Stimulated activated CD8-positive, alpha-beta memory T cell treated with anti-CD3 and anti-CD28 coated beads, Interleukin-2, amount 100 ng/mL, for 48 hours (primary cell): ENCODE data around the gene AHNAK.

ENCODE experiments used
- DNase-seq, 2 donors: peaks; one replicate each; pipeline ENCODE4 v3.0.0-alpha.2; 2020; ENCODE audit warnings: low read depth in 2 of 2

AHNAK gene

DNA sequence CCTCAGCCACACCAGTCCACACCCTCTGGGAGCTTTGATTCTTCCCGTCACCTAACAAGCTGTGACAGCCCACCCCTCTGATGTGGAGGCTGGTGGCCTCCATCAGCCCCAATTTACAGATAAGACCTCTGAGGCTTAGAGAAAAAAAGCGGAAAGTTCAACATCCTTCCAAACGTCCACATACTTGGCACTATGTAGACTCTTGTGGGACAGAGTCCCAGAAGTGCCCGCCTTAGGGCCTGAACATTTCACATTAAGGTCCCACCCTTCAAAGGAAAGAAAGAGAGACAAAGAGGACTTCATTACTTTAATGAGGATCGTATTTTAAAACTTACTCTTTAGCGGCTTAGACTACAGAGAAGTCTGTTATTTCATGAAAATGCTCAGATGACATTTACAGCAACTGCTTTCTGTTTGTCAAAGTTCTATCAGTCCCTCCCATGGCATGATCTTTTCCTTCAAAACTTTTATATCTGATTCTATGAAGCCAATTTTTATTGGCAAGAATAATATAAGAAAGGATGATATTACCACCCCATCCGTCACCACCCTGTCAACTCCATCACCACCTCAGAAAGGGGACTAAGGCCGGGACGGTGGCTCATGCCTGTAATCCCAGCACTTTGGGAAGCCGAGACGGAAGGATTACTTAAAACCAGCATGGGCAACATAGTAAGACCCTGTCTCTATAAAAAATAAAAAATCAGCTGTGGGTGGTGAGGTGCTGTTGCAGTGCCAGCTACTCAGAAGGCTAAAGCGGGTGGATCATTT lies 143.5 kb downstream of the AHNAK start:
- DNase-seq = no peak

DNA sequence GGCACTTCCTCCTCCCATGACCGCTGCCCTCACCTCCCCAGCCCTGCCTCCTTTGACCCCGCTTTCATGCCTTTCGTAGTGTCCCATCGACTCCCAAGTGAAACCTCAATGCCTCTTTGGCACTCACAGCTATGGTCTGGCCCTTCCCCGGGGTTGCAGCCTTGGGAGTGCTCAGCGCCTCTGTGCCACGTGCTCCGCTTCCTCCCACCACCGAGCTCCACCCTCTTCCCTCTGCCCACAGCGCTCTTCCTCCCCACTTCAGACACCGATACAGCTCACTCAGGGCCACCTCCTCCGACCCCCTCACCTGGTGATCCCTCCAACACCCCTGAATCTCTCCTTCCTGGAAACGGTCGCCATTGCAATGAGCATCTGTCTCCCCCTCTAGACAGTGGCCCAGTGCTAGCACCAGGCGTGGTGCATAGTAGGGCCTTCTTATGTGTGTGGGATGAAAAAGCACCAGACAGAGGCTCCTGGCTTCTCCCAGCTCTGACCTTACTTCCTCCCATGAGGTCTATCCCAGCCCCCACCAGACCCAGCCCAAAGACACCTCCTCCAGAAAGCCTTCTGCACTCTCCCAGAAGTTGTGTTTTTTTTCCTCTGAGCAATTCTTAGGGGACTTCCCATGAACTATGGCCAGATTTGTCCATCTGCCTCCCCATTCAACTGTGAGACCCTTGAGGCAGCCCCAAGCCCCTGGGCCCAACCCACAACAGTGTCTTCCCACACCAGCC lies 144.2 kb downstream of the AHNAK start:
- peak; percentile 11 to 32 for DNase-seq

DNA sequence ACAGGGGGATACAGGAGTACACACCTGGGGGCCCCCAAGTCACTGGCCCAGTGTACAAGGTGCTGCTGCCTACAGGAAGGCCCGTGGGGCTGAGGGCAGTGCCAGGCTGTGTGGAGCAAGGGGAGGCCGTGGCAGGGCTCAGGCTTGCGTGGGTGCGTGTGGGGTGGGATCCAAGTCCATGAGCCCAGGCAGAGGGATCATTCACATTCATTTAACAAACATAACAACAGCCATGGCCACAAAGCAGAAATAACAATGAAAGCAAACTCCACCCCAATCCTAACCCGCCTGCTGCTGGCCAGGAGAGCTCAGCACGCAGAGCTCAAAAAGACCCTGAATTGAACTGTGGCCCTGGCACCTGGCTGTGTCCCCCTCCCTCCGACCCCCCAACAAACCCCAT lies 144.8 kb downstream of the AHNAK start:
- DNase-seq = no peak

DNA sequence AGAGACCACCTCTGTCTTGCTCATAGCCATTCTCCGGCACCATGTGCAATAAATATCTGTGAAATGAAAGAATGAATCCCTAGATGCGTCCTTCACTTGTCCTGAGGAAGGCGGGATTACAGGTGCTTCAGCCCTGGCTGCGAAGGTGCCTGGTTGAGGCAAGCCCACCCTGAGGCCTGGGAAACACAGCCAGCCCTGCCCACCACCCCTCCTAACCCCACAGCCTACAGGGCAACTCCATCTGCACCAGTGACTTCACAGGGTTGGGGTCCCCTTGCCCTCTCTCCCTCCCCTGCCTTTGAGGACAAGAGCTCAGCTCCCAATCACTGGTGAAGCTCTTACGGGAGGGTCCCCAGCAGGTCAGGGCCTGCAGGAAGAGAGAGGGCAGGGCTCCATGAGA lies 145.2 kb downstream of the AHNAK start:
- no peak for DNase-seq

DNA sequence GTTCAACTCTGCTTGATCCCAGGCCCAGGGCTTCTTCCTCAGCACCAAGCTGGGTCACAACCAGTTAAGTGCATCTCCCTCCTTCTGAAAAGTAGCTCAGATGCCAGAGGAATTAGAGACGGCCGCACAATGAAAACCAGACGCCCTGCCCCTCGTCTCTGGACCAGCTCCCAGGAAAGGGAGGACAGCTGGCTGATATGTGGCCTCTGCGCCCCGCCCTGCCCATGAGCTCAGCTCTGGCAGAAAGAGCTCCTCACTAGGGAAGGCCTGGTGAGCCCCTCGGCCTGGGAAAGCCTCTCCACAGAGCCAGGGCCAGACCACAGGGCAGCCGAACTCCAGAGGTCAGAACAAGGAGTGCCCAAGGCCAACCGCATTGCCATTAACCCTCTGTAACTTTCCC lies 145.8 kb downstream of the AHNAK start:
- no peak for DNase-seq

DNA sequence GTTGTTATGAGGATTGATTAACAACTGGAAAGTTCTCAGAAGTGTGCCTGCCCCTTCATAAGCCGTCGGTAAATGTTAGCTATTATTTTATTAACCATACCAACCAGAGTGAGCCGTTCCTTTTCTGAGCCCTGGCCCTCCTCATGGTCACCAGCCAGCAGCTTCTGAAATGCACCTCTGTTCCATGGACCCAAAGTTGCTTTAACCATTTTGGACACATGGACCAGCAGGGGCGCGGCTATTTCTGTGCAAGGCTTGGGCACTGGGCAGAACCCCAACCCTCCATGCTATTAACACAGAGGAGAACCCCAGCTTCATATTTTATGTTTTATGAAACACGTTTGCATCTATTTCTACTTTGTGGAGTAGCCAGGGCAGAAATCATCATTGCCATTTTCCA lies 146.3 kb downstream of the AHNAK start:
- DNase-seq = no peak

DNA sequence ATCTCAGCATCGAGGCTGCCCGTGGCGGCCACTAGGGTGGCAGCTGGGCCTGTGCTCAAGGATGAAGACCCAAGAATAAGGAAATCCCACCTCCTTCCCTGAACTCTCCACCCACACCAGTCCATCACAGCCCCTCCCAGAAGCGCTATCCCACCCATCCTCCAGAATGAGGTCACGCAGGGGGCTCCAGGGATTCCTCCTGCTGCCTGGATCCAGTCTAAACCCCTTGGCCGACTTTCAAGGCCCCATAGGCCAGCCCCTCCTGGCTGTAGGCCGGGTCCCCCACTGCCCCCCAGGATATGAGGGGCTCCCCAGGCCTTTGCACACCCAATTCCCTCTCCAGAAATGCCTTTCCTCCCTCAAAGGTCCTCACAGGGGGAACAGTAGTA lies 146.7 kb downstream of the AHNAK start:
- DNase-seq = no peak

DNA sequence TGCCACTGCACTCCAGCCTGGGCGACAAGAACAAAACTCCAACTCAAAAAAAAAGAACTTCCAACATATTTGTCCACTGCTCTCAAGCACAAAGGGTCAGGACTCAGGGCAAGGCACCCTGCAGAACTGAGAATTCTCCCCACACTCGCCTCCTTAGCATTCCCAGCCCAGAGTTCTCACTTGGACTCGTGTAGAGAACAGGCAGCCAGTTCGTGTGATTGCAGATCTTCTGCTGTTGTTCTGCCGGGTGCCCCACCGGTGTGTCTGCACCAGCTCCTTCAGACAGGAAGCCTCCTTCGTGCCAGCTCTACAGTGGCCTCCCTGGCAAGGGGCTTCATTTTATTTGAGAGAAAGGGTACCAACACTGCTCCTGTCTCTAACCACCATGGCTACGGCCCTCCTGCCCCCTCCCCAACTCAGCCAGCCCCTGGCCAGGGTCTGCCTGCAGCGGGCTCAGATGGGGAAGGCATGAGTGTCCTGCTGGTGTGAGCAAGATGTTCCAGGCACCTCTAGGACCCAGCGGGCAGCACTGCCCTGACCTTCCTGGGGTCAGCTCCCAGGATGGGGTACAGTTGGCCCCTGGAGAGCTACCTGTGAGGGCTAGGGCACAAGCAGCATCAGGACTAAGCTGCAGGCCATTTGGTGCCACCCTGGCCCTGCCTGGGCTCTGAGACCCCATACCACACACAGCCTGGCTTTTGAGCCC lies 147.3 kb downstream of the AHNAK start:
- no peak for DNase-seq

DNA sequence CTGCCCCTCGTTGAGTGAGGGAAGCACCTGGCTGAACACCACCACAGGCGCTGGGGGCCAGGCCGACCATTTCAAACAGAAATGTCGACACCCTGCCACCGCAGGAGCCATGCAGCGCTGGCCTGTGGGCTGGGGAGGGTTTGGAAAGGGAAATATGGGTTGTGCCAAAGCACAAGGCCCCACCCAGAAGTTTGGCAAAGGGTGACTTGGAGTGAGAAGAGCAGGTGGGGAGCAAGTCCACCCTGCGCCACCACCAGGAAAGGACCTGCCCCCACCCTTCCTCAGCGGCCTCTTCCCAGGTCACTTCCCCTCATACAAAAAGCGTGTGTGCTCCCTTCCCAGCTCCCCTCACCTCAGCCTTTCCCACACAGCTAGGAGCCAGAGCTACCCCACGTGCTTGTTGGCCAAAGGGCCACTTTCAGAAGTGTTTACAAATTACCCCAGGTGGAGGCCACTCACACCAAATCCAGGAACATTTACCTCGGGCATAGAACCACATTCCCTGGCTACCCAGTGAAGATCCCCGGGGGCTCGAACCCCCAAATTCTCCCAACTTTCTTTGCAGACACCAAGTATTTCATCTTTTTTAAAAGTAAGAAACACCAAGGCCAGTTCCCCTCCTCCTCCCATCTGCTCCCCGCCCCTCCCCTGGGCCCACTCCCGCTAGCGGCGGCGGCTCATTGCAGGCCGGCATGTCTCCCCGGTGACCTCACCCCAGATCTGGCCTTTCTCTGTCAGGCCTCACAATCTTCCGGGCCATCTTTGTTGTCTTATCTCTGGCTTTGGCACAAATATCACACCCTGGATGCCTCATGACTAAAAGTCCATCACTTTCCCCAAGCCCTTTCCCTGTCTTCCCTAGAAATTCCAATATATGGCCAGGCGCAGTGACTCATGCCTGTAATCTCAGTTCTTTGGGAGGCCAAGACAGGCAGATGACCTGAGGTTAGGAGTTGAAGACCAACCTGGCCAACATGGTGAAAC lies 148.3 kb downstream of the AHNAK start:
- DNase-seq = no peak

DNA sequence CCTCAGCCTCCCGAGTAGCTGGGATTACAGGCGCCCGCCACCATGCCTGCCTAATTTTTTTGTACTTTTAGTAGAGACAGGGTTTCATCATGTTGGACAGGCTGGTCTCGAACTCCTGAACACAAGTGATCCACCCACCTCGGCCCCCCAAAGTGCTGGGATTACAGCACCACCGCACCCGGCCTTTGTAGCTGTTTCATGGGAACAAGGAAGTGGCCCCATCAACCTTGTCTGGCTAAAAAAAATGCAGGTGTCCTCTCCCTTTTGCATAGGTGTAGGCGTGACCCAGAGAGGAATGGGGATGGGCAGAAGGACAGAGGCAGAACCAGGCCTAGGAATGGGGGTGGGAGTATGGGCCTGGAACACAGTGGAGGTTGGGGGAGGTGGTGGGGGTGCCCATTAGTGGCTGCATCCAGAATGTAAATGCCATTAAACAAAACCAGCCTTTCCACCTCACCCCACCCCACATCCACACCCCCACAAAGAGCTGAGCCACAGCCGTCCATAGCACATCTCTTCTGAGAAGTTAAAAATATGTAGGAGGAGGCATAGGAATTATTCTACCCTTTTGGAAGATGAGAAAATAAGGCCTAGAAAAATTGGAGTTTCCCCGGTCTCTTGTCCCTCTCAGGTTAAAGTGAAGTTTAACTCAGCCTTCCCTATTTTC lies 150.6 kb downstream of the AHNAK start:
- no peak for DNase-seq

DNA sequence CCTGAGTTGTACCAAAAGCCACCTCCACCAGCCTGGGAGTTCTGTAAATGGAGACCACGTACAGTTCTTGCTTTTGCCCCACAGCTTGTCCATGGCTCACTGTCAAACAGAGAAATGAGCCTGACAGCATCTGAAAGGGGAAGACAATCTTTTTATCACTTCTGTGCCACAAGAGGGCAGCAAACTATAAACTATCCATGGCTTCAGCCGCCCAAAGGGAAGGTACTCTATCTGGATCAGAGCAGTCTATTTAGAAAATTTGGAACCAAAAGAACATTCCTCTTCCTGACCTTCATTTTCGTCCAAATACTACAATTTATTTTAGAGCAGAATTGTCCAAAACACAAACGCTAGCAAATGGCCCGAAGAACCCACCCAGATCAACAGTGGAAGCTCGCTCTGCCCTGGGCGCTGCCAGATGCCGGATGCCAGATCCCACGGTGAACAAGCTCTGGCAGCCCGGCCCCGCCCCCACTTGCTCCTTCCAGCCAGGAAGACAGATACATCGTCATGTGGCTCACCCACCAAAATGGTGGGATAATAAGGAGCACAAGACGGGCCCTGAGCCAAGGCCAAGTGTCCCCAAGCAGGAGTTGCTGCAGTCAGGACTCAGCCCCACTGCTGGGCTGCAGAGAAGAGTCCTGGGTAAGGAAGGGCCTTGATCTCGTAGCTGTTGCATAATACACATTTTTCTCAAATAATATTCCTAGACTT lies 151.6 kb downstream of the AHNAK start:
- no peak for DNase-seq

DNA sequence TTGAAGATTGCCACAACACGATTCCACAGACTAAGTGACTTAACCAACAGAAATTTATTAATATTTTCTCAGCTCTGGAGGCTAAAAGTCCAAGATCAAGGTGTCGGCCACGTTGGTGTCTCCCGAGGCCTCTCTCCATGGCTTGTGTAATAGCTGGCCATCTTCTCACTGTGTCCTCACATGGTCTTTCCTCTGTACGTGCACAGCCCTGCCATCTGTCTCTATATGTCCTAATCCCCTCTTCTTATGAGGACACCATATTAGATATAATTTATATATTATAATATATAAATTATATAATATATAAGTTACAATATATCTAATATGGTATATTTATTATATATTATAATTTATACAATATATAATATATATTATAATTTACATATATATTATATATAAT lies 152.9 kb downstream of the AHNAK start:
- DNase-seq = no peak

DNA sequence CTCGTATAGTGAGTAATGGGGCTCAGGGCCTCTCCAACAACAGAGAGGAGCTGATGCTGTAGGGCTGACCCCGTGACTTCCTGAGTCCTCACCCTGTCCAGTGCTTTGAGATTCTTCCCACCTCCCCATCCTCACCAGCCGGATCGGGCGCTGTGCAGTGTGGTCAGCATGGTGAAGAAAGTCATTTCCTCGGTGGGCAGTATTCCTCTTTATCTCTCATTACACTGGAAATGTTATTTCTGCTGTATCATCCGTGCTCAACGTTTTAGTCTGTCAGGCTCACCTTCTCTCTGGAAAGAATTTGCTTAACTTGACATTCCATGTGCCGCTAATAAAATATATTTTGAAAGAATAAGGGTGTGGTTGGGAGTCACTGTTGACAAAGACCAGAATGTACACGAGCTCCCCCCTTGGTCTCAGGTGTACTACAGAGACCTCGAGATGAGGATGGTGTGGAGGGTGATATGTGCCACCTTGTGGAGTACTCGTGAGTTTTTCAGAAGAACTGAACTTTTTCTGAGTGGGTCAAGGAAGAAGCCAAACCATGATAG lies 153.5 kb downstream of the AHNAK start:
- DNase-seq = no peak

DNA sequence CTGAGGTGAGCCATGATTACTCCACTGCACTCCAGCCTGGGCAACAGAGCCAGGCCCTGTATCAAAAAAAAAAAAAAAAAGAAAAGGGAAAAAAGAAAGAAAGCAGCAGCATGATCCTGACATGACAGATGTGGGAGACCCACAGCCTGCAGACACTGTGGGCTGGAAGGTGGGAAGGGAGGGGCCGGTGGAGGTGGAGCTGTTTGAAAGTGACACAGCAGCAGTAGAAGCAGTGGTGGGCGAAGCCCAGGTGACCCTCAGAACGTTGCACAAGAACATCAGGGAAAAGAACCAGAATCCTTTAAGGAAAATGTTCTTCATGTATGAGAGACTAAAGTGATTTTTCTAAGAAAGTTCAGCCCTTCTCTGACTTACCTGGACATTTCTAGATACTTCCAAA lies 154.1 kb downstream of the AHNAK start:
- DNase-seq = no peak

DNA sequence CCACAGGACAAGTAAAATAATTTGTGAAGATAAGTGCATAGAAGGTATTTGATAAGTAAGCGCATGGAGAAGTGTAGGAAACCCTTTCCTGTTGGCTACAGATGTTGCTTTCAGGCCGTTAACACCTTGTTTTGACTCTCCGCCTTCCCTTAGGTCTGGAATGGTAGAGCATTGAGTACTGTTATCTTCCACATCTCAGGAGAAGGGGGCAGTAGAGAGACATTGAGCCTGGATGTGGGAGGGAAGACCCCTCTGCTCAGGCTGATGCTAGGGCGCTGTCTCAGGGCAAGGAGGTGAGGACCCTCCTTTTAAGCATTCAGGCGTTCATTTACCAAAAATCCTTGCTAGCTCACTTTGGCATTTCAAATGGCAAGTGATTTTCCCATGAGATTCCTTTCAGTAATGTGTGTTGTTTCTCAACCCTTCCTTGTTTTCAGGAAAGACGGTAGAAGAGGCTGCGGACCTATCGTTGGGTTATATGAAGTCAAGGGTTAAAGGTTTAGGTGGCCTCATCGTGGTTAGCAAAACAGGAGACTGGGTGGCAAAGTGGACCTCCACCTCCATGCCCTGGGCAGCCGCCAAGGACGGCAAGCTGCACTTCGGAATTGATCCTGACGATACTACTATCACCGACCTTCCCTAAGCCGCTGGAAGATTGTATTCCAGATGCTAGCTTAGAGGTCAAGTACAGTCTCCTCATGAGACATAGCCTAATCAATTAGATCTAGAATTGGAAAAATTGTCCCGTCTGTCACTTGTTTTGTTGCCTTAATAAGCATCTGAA lies 154.8 kb downstream of the AHNAK start:
- no peak for DNase-seq

DNA sequence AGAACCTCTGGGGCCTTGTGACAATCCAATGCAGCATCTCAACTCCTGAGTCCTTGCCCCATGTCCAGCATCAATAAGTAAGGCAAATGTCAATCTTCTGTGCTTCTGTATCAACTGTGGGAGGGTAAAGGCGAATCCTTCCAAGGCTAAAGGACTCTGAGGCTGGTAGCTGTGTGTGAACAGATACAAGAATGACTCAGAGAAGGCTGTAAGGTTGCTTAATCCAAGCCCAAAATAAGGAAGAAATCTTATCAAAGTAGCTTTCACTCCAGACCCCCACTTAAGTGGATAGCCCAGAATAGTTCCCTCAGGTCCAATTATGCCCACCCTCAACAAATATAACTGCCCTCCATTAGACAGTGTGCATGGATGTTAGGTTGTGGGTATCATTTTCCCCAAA lies 155.9 kb downstream of the AHNAK start:
- no peak for DNase-seq

DNA sequence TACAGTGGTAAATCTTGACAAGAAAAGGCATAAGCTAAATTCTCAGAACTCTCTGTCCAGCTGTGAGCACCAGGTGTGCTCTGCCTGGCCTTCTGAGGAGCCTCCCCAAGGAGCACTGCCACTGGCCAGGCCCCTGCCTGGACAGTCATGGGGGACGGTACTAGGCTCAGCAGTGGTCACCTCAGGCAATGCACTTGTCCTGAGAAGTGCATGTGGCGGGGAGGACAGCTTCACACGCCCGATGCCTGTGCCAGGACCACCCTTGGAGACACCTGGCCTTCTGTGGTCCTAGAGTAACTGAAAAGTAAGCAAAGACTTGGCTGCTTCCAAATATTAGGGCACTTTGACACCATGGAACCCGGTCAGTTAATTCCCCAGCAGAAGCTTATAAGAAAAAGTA lies 156.4 kb downstream of the AHNAK start:
- no peak for DNase-seq

DNA sequence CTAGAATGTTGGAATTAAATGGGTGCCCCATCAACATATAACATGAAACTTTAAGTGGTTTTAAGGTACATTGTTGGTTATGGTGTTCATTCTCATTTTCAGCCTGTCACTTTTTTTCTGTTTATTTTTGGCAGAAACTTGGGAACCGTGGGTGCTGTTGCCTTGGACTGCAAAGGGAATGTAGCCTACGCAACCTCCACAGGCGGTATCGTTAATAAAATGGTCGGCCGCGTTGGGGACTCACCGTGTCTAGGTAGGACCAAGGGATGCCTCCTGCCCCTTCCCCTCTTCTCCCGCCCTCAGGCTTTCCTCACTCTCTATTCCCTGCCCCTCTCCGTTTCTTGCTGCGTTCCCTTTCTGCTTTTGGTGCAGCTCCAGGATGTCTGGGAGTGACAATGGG lies 157.6 kb downstream of the AHNAK start:
- DNase-seq = no peak

DNA sequence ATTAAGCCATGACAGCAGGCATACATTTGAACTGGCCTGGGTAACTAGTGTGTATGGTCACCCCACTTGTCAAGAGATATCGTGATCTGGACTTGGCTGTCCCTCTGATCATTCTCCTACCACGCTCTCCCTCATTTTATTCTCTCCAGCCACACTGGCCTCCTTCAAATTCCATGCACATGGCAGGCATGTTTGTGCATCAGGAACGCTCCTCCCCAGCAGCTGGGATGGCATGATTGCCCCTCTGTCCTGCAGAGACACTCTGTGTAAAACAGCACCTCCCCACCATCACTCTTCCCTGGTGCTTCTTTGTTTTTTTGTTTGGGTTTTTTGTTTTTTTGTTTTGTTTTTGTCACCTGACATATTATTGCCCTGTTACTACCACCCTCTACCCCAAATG lies 159.2 kb downstream of the AHNAK start:
- DNase-seq = no peak
